A673 (cell line): ENCODE data around the gene NABP1.

Source experiments
- CTCF ChIP-seq: fragments of 300-800, 200-600 bp; sonication (generic); conservative IDR thresholded peaks from 2 replicates; pipeline ENCODE4 v1.5.1; 2017; ENCODE audit warnings: low read depth, mild to moderate bottlenecking, antibody characterized with exemption, low read length, moderate library complexity, mixed read lengths
- EZH2 ChIP-seq: fragments of 200-600 bp; sonication (generic); IDR thresholded peaks from 2 replicates; pipeline ENCODE4 v1.6.1; 2017; ENCODE audit warnings: borderline replicate concordance, low read depth, mild to moderate bottlenecking, mixed read lengths, antibody characterized with exemption, low read length; ENCODE audit not compliant: poor library complexity, severe bottlenecking

DNA sequence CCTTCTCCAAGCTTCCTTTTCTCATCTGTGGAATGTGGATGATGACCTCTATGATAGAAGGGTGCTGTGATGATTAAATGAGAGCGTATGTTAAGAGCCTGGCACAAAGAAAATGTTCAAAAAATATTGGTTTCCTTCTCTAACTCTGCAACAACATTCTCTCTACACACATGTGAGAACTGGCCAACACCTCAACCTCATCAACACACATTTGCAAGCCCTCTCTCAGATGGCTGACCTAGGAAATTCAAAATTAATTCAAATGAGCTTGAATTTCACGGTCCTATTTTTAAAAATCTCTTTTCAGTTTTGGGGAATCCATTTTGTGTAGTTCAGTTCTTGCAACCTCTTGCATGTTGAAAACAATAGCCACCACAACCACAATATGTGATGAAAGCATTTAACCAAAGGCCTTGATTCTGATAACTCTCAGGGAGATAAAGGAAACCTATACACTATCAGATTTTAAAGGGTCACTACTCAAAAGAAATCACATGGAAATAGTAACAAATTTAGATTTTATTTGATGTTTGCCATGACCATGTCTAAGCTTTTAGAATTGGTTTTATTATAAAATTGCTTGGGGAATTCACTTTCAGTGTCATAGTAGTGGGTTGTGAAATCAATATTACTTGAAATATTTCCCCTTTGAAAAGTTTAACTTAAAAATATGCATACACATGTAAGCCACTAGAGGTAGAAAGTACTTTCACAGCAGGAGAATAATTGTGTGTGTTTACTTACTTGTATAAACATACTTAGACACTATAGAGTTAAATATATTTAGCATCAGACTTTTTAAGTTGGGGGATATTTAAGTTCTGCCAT lies 16.6 kb upstream of the NABP1 start:
- TF ChIP-seq CTCF = no peak
- no peak for TF ChIP-seq EZH2
